ENCODE data around the gene KLF5. TPM values are rescaled to one million over a fixed set of nuclear protein-coding genes. Genes with fewer than 3 reads are reported as not detected.
A peak's percentile ranks its signal among the peaks of the same experiment; 100 is the strongest.

KLF5 gene
- polyA plus RNA-seq, 1 of the 3 experiments (the other 2 are of a cell fraction), result 2.7 TPM

- ChIA-PET CTCF (interaction anchor here (1.2 kb wide), 1 partner anchor 10 kb away, joined by 3 read pairs; the partner anchor contains the start of gene KLF5), POLR2A (no interaction called here)
- no peaks in the 10 kb centered on the region for H4K20me1 ChIP-seq (ENCODE audit: insufficient read depth)
- 72% methylated on average over 1 of the region's 1 CpG for WGBS (ENCODE audit: low lambda C conversion rate)
- H3K27ac ChIP-seq (ENCODE audit: low read depth in 2 of 2, low read length in 1 of 2), result no peak overlapping the region
- H3K79me2 ChIP-seq (ENCODE audit: insufficient read depth), result no peaks in the 10 kb centered on the region
- no peak overlapping the region for H3K9ac ChIP-seq
- no peaks in the 10 kb centered on the region for H3K27me3 ChIP-seq (ENCODE audit: insufficient read depth)
- H2AFZ ChIP-seq (ENCODE audit: low read depth), result no peak overlapping the region
- TF ChIP-seq EZH2phosphoT487 (IDR thresholded peaks at IDR 0.05; ENCODE audit: borderline replicate concordance, low read depth), result no peak
- TF ChIP-seq NRF1 (IDR thresholded peaks at IDR 0.05; ENCODE audit: low read depth, low read length), result no peak
- no peak for TF ChIP-seq REST (IDR thresholded peaks at IDR 0.05; ENCODE audit: low read depth, low read length)
- no peak for TF ChIP-seq FOXJ3 (CRISPR knock-in tag; IDR thresholded peaks at IDR 0.05)
- TF ChIP-seq FOSL2 (IDR thresholded peaks at IDR 0.05; ENCODE audit: borderline replicate concordance, low read depth), result peak; percentile 18; the same call in 1 of the 2 replicates
- no peak for TF ChIP-seq CHD2 (IDR thresholded peaks at IDR 0.05; ENCODE audit: low read length, partially characterized antibody)
- no peak overlapping the region for H3K4me2 ChIP-seq
- H3K4me3 ChIP-seq (ENCODE audit: low read depth in 2 of 2, low read length in 1 of 2), result no peak overlapping the region
- peaks cover 0 to 10% of the 10 kb centered on the region in 2 experiments; a peak in 2 of 4 replicates for H3K4me1 ChIP-seq (ENCODE audit: control insufficient read depth in 1 of 2, insufficient read depth in 2 of 2, low read depth in 1 of 2, low read length in 1 of 2)
- H3K9me3 ChIP-seq, result no peaks in the 10 kb centered on the region
- H3K36me3 ChIP-seq (replicated peaks in 1 of 2; ENCODE audit: control insufficient read depth in 1 of 2, insufficient read depth in 2 of 2, low read length in 1 of 2), result peaks cover 2 to 3% of the 10 kb centered on the region in 2 experiments
- H3K9me2 ChIP-seq, result no peaks in the 10 kb centered on the region
- H3F3A ChIP-seq (replicated peaks; ENCODE audit: insufficient read depth), result no peaks in the 10 kb centered on the region
- DNase-seq, result no peak
Observed at GRCh38 chr13:73069206-73069805, 10.5 kb downstream of the KLF5 start.

- no peak for TF ChIP-seq EP300 (IDR thresholded peaks at IDR 0.05; ENCODE audit: borderline replicate concordance in 1 of 2, low read depth in 1 of 2, low read length in 1 of 2)
- no peak for TF ChIP-seq EZH2phosphoT487 (IDR thresholded peaks at IDR 0.05; ENCODE audit: borderline replicate concordance, low read depth)
- no peak for TF ChIP-seq MXI1 (IDR thresholded peaks at IDR 0.05; ENCODE audit: low read depth, low read length)
- Histone ChIP-seq H4K20me1 (ENCODE audit: insufficient read depth) (no peaks in the 10 kb centered on the region), H3K36me3 (replicated peaks in 1 of 2; ENCODE audit: control insufficient read depth in 1 of 2, insufficient read depth in 2 of 2, low read length in 1 of 2) (peaks cover 2 to 3% of the 10 kb centered on the region in 2 experiments), H2AFZ (ENCODE audit: low read depth) (no peak overlapping the region), H3K4me3 (ENCODE audit: low read depth in 2 of 2, low read length in 1 of 2) (no peak overlapping the region), H3K9me3 (no peaks in the 10 kb centered on the region), H3K79me2 (ENCODE audit: insufficient read depth) (no peaks in the 10 kb centered on the region), H3K4me1 (ENCODE audit: control insufficient read depth in 1 of 2, insufficient read depth in 2 of 2, low read depth in 1 of 2, low read length in 1 of 2) (peaks cover 0 to 10% of the 10 kb centered on the region in 2 experiments; a peak in 2 of 4 replicates), H3F3A (replicated peaks; ENCODE audit: insufficient read depth) (no peaks in the 10 kb centered on the region), H3K9ac (no peak overlapping the region), H3K27ac (ENCODE audit: low read depth in 2 of 2, low read length in 1 of 2) (no peak overlapping the region), H3K4me2 (no peak overlapping the region), H3K27me3 (ENCODE audit: insufficient read depth) (no peaks in the 10 kb centered on the region), H3K9me2 (no peaks in the 10 kb centered on the region)
- DNase-seq, result no peak
- ChIA-PET POLR2A (no interaction called here), CTCF (interaction anchor here (0.9 kb wide), 1 partner anchor 11 kb away, joined by 3 read pairs; the partner anchor contains the start of gene KLF5)
- WGBS (ENCODE audit: low lambda C conversion rate), result 94% methylated on average over 5 of the region's 5 CpGs
Observed at GRCh38 chr13:73070451-73071098, 11.8 kb downstream of the KLF5 start.
